GM20431 (cell line): ENCODE measurements around the gene ALDH5A1.

Source experiments
- in situ Hi-C: fragments of 300-500 bp; cut with MseI, MboI; formaldehyde crosslinking; loops from one replicate; pipeline ENCODE4 v1.15.0; 2020; ENCODE audit warnings: low sequenced_read_pairs; ENCODE audit not compliant: unreplicated experiment

The ALDH5A1 gene

DNA sequence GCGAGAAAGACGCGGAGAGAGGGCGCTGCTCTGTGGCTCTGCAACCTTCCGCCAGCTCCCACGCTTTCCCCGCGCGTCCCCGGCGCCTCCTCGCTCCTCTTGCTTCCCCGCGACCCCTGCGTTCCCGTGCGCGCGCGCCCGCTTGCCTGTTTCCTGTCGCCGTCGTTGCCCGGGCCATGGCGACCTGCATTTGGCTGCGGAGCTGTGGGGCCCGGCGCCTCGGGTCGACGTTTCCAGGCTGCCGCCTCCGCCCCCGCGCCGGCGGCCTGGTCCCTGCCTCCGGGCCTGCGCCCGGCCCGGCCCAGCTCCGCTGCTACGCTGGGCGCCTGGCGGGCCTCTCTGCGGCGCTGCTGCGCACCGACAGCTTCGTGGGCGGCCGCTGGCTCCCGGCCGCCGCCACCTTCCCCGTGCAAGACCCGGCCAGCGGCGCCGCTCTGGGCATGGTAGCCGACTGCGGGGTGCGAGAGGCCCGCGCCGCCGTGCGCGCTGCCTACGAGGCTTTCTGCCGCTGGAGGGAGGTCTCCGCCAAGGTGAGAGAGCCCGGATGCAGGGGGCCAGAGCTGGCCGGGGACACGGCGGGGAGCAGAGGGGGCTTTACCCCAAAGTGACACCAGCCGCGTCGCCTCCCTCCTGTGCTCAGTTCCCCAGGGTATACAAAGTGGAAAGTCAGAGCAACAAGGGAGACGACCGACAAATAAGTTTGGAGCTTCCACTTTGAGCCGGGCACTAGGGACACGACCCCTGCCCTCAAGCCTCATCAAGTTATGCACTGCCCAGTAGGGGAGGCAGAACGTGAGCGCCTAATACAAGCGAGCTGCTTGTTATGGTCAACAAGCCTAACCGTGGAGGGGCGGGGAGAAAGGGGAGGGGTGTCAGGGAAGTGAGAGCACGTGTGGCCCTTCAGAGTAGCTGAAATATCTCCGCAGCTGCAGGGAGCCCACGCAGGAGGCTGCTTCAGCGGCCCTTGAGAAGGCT, at the start of gene ALDH5A1:
ALDH5A1 (plus strand) TSS at position 149 of the 975 bp plus-strand sequence; CDS start at position 177, 28 bp downstream.
- in situ Hi-C loops = no loop called here

GRCh38 chr6:24445704-24446103, 49.1 kb upstream of the ALDH5A1 start:
- in situ Hi-C loops = no loop called here

- in situ Hi-C loops = no loop called here
Measured at GRCh38 chr6:24446670-24447069, 48.1 kb upstream of the ALDH5A1 start.

- in situ Hi-C loops = no loop called here
Measured at GRCh38 chr6:24448396-24448795, 46.4 kb upstream of the ALDH5A1 start.

GRCh38 chr6:24448828-24449525, 45.8 kb upstream of the ALDH5A1 start:
- in situ Hi-C loops = no loop called here

GRCh38 chr6:24451581-24452388, 43.0 kb upstream of the ALDH5A1 start:
- in situ Hi-C loops = no loop called here

- in situ Hi-C loops = no loop called here
Measured at GRCh38 chr6:24453921-24454320, 40.8 kb upstream of the ALDH5A1 start.

DNA sequence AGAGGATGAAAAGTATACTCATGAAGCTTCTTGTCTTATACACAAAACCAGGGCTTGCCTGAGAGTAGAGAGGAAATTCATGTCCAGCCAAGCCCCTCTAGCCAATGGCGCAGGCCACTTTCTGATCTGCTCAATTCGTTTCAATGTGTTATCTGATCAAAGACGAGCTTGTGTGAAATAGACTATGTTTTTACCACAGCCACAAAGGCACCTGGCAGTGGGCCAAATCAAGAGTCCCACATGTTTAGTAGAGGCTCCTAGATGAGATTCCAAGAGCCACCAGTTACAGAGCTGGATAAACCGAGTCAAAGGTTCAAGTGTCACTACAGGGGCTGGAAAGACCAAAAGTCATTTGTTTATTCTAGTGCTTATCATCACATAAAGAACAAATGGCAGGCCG, 40.3 kb upstream of the ALDH5A1 start:
- in situ Hi-C loops = no loop called here

DNA sequence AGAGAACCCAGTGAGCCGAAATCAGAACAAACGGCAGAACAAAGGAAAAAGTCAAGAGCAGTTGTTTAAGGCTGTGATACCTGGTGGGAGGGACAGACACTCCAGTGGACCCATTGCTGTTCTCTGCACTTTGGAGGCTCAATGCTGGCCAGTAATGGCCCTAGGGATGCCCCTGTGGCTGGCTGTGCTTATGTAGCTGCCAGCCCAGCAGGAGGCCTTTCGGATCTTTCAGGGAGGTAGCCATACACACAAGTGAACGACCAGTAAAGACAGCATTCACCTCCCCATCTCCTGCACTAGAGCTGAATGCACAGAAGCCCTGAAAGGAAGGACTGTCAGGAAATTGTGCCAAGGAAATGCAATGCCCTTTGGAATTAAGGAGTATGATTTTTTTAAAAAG, 39.7 kb upstream of the ALDH5A1 start:
- in situ Hi-C loops = no loop called here

GRCh38 chr6:24458134-24458533, 36.6 kb upstream of the ALDH5A1 start:
- in situ Hi-C loops = no loop called here

- in situ Hi-C loops = no loop called here
Measured at GRCh38 chr6:24458941-24459340, 35.8 kb upstream of the ALDH5A1 start.

- in situ Hi-C loops = no loop called here
Measured at GRCh38 chr6:24460966-24461365, 33.8 kb upstream of the ALDH5A1 start.

GRCh38 chr6:24464253-24465038, 30.3 kb upstream of the ALDH5A1 start:
- in situ Hi-C loops = no loop called here

DNA sequence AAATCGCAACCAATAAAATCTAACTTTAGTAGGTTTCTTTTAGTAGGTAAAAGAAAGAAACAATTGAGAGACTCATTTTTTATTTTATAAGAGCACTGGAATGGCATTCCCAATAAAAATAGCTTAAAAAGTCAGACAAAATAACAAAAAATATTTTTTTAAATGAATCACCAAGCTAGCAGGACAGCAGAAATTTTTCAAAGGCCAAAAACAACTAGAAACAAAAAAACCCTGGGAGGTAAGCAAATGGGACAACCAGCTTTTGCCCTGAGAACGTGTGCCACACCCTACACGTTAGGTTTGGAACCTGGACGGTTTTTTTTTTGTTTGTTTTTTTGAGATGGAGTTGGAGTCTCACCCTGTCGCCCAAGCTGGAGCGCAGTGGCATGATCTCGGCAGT, 25.0 kb upstream of the ALDH5A1 start:
- in situ Hi-C loops = no loop called here

DNA sequence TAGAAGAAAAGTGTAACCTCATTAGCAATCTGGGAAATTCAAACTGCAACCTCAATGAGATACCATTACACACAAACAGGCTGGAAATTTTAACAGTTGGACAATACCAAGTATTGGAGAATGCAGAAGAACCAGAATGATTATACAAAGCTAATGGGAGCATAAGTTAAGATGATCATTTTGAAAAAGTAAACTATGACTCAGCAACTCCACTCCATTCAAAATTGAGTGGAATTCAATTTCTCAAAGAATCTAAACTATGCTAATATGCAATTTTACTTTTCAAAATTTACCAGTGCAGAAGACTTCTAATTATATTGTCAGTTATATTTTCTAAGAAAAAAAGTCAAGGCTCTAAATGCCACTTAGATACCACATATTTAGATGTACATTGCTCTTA, 22.6 kb upstream of the ALDH5A1 start:
- in situ Hi-C loops = no loop called here

DNA sequence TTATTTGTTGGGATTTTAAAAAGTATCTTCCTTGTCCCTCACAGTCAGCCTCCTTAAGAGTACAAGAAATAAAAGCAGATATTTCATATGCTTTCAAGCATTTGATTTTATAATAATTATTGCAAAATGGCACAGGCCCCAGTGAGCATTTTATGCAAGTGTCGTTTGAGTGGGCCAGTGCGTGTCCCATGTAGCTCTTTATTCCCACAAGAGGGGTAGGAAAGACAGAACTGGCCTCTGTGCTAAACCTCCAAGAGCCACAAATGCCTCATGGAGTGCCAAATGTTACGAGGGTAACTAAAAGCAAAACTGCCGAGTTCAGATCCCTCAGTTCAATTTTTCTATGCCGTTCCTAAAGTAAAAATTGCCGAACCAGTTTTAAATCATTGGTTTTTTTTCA, 18.1 kb upstream of the ALDH5A1 start:
- in situ Hi-C loops = no loop called here

GRCh38 chr6:24477070-24477469, 17.7 kb upstream of the ALDH5A1 start:
- in situ Hi-C loops = no loop called here

DNA sequence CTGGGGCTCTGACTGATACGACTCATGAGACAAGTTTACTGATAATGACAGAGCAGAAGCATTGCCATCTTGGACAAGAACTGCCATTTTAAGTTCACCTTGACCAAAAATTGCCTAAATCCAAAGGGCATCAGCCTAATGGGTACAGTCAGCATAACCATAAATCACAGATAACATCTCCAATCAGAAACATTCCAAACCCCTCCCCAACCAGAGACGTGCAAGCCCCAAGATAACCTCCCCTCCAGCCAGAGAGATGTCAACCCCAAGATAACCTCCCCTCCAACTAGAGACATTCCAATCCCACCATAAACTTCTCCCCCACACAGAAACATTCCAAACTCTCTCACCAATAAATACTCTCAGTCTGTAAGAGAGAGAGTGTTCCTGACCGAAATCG, 15.9 kb upstream of the ALDH5A1 start:
- in situ Hi-C loops = no loop called here

GRCh38 chr6:24480705-24481104, 14.1 kb upstream of the ALDH5A1 start:
- in situ Hi-C loops = no loop called here

GRCh38 chr6:24481449-24481848, 13.3 kb upstream of the ALDH5A1 start:
- in situ Hi-C loops = no loop called here
